Lung (tissue), 12 donors: ENCODE data around the gene SHB. TPM values are rescaled to one million over a fixed set of nuclear protein-coding genes. Genes with fewer than 3 reads are reported as not detected.

ENCODE experiments used
- ATAC-seq: fragments of 200-7000 bp; cut with Tn5 transposase; one replicate; pipeline ENCODE4 v1.9.1; 2020; ENCODE audit warnings: moderate number of reproducible peaks; ENCODE audit not compliant: insufficient read depth, low FRiP score
- DNase-seq, 3 donors: peaks; one replicate each; pipeline ENCODE4 v3.0.0-alpha.2; 2013 to 2017
- H3K27ac ChIP-seq, 2 donors: one replicate each; pipeline ENCODE4 v1.5.1; 2013; ENCODE audit warnings: mild to moderate bottlenecking in 2 of 2, moderate library complexity in 2 of 2, control low read depth in 1 of 2, inconsistent platforms in 1 of 2, low read depth in 1 of 2, low read length in 1 of 2
- H3K27me3 ChIP-seq, 3 donors: one replicate each; pipeline ENCODE4 v1.5.1; 2013; ENCODE audit warnings: low read length in 2 of 3; ENCODE audit not compliant: control insufficient read depth in 3 of 3, insufficient read depth in 3 of 3
- H3K36me3 ChIP-seq, 4 donors: one replicate each; pipeline ENCODE4 v1.5.1; 2013; ENCODE audit warnings: low read length in 4 of 4, mild to moderate bottlenecking in 1 of 4, moderate library complexity in 1 of 4; ENCODE audit not compliant: control insufficient read depth in 4 of 4, insufficient read depth in 4 of 4
- H3K4me1 ChIP-seq, 5 donors: one replicate each; pipeline ENCODE4 v1.5.1; 2013; ENCODE audit warnings: low read length in 5 of 5, mild to moderate bottlenecking in 2 of 5, moderate library complexity in 1 of 5; ENCODE audit not compliant: control insufficient read depth in 5 of 5, insufficient read depth in 5 of 5
- H3K4me3 ChIP-seq: one replicate; pipeline ENCODE4 v1.5.1; 2013; ENCODE audit warnings: mild to moderate bottlenecking, control low read depth, moderate library complexity
- H3K9ac ChIP-seq, 2 donors: one replicate each; pipeline ENCODE4 v1.5.1; 2013; ENCODE audit warnings: low read length in 2 of 2, control low read depth in 1 of 2; ENCODE audit not compliant: insufficient read depth in 1 of 2
- H3K9me3 ChIP-seq, 4 donors: one replicate each; pipeline ENCODE4 v1.5.1; 2013; ENCODE audit warnings: low read length in 3 of 4, mild to moderate bottlenecking in 1 of 4, moderate library complexity in 1 of 4; ENCODE audit not compliant: control insufficient read depth in 4 of 4, insufficient read depth in 3 of 4
- CTCF ChIP-seq: IDR thresholded peaks from 2 replicates; pipeline ENCODE4 v1.5.1; 2012; ENCODE audit warnings: mild to moderate bottlenecking; ENCODE audit errors: control extremely low read depth, extremely low read depth
- WGBS, 2 donors: extraction: QIAGEN DNeasy Blood & Tissue Kit; methylation state at CpG; one replicate each; pipeline ENCODE4 v1.1.7; 2013; 5-methylcytosine and 5-hydroxymethylcytosine counted together
- polyA plus RNA-seq, 2 donors: library from polyadenylated mRNA; stranded (reverse); fragments of 200-250 nt; gene quantifications; one replicate each; pipeline ENCODE4 v1.2.1, GENCODE V29; 2013
- total RNA-seq, 2 donors: library from RNA; depleted of rRNA in 1 of 2; stranded (reverse); fragments of >200 nt in 1 of 2; gene quantifications; one replicate each; pipeline ENCODE4 v1.2.1, GENCODE V29; 2014 to 2021
- donor health status: control.
- donor health status: control.
- donor health status: Bipolar disorder and iron deficiency.
- donor health status: healthy.
- donor health status: DM: yes; HTN: yes; CAD: no.

SHB gene
- total and polyA plus RNA-seq, 4 donors: 10.8 to 32.3 (median 14.4) TPM

DNA sequence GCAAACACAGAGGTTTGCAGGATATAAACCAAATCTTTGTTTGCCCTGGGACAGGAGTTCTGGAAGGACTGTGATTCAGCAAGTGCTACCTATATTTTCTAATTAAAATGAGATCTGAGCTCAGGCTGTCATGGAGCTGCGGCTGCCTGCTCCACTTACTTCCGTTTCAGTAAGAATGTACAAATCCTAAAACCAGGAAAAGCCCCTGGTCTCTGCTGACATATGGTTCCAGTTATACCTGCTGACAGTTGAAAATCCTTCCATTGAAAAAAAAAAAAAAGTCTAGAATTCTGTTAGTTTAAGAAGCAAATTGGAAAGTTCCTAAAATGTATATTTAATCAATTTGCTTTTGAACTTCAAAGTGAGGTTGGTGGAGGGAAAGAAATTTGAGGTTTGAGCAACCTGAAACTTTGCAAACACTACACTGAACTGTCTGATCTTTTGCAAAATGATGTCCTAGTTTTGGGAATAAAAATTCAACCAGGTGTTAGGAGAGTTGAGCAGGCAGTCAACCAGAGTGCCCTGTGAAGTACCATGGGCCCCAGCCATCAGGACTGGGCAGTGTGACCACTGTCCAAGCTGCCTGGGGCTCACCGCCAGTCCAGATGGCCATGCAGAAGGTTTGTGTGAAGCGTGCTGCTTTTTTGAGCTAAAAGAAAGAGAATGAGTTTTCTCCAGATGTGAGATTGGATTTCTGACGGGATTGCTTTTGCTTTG is 50.6 kb downstream of the SHB start:
- Histone ChIP-seq H3K9me3 (no peaks in the 10 kb centered on the region), H3K27me3 (no peaks in the 10 kb centered on the region), H3K4me1 (peaks cover 14 to 52% (median 31%) of the 10 kb centered on the region in 5 donors), H3K36me3 (peaks cover 0 to 17% (median 3%) of the 10 kb centered on the region in 4 donors), H3K9ac (no peak overlapping the region), H3K4me3 (no peak overlapping the region), H3K27ac (peak overlapping the region in 1 of 2 donors; percentile 53)
- 71 to 80% methylated on average over 5 of the region's 5 CpGs for WGBS, 2 donors
- ATAC-seq (no peak), DNase-seq (no peak)
- TF ChIP-seq CTCF: no peak

GRCh38 chr9:38017885-38018186 is 51.2 kb downstream of the SHB start:
- Histone ChIP-seq H3K9ac (no peak overlapping the region), H3K4me1 (peaks cover 14 to 46% (median 25%) of the 10 kb centered on the region in 5 donors), H3K27me3 (no peaks in the 10 kb centered on the region), H3K9me3 (no peaks in the 10 kb centered on the region), H3K4me3 (no peak overlapping the region), H3K36me3 (peaks cover 0 to 18% (median 3%) of the 10 kb centered on the region in 4 donors), H3K27ac (no peak overlapping the region)
- 80 to 88% methylated on average over 2 of the region's 2 CpGs for WGBS, 2 donors
- no peak for TF ChIP-seq CTCF
- DNase-seq: no peak
- ATAC-seq: no peak

GRCh38 chr9:38017149-38017884 is 51.7 kb downstream of the SHB start:
- Histone ChIP-seq H3K27ac (peak overlapping the region; percentile 53 to 57), H3K9ac (peak overlapping the region in 1 of 2 donors; percentile 27), H3K36me3 (peaks cover 0 to 20% (median 3%) of the 10 kb centered on the region in 4 donors), H3K27me3 (no peaks in the 10 kb centered on the region), H3K4me3 (no peak overlapping the region), H3K4me1 (peaks cover 14 to 41% (median 23%) of the 10 kb centered on the region in 5 donors), H3K9me3 (no peaks in the 10 kb centered on the region)
- TF ChIP-seq CTCF: peak; percentile 16
- DNase-seq (peak; percentile 47 to 65 (median 65)), ATAC-seq (peak; percentile 64)
- 55 to 71% methylated on average over 13 of the region's 13 CpGs for WGBS, 2 donors
